RPMI7951 (cell line): ENCODE data around the gene LAMB3. TPM values are rescaled to one million over a fixed set of nuclear protein-coding genes. Genes with fewer than 3 reads are reported as not detected.
A peak's percentile ranks its signal among the peaks of the same experiment; 100 is the strongest.

Experiments used
- DNase-seq: peaks from one replicate; pipeline ENCODE4 v3.0.0-alpha.2; 2012; ENCODE audit warnings: low read depth
- total RNA-seq: library from RNA; depleted of rRNA; stranded (reverse); fragments of >200 nt; shearing (Covaris generic); gene quantifications from 2 replicates; pipeline ENCODE4 v1.2.3, GENCODE V29; 2014; rRNA removed

LAMB3 gene
- total RNA-seq, 1 experiment from 2014 or later, result 20.2 TPM

DNA sequence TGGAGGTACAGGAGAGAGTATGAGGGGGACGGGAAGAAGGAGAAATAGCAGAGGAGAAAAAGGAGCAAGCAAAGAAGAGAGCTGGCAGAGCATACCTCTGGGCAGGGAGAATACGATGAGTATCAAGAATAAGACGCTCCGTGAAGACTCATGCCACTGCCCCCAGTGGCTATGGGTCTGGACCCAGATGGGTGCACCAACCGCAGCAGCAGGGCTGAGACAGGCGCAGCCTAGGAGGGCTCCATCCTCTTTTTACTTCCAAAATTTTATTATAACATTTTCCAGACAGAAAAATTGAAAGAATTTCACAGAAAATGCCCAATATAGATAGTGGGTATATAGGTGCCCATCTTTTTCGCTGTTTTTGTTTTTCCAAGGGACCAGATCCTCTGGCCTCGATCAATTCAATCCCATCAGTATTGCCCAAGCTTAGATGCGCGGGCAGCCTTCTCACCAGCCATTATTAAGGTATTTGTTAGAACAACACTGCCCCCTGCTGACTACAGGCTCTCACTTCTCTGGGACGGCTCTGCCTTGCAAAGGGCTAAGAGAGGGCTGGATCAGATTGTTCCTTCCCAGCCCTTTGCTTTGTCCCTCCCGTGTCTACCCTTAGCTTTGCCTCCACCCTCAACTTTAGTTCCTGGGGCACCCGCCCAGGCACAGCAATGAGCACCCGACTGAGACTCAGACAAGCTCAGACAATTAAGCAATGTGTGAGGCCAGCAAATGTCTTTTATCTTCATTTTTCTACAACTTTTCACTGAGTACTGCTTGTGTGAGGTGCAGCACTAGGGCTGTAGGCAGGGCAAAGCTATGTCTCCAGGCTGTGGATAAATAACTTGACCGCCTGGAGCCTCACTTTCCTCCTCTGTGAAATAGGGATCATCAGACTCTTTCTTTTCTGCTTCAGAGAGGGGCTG is 86.2 kb downstream of the LAMB3 start:
- DNase-seq, result peak; percentile 72

Other genes starting within 250 kb of the LAMB3 start
- 4.5 and 7.3 TPM in 2 replicates for gene CAMK1G, start 68.7 kb downstream of the LAMB3 start, total RNA-seq
- gene G0S2, start 23.0 kb upstream of the LAMB3 start, total RNA-seq, result 20.9 and 31.5 TPM in 2 replicates
- gene HSD11B1, start 52.4 kb upstream of the LAMB3 start, total RNA-seq, result 0.20 and 0.72 TPM in 2 replicates
- gene TRAF3IP3, start 103.6 kb upstream of the LAMB3 start, total RNA-seq, result not detected in 2 replicates
- gene C1orf74, start 132.1 kb upstream of the LAMB3 start, total RNA-seq, result 4.0 TPM in 2 replicates
- gene IRF6, start 153.7 kb upstream of the LAMB3 start, total RNA-seq, result 0.20 and 0.24 TPM in 2 replicates
- 5.3 and 7.0 TPM in 2 replicates for gene UTP25, start 175.5 kb upstream of the LAMB3 start, total RNA-seq